ENCODE data around the gene AP3B2. TPM values are rescaled to one million over a fixed set of nuclear protein-coding genes. Genes with fewer than 3 reads are reported as not detected.

The AP3B2 gene
- total RNA-seq, 2 donors from 2014 or later = 0.51 TPM; not detected in 1

DNA sequence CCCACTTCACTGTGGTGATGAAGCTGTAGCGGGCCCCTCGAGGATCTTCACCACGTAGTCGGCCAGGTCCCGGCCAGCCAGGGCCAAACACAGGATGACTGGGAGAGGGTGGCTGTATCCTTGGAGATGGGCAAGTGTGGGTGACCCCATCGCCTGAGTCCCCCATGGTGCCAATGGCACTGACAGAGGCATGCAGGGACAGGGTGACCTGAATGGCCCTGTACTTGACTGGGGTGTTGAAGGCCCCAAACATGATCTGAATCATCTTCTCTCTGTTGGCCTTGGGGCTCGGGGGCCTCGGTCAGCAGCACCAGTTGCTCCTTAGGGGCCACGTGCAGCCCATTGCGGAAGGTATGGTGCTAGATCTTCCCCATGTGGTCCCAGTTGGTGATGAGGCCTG lies 17.1 kb upstream of the AP3B2 start:
- H3K27me3 ChIP-seq = no peaks in the 10 kb centered on the region
- H3K4me3 ChIP-seq = no peak overlapping the region
- H3K9me3 ChIP-seq = no peaks in the 10 kb centered on the region
- no peak for TF ChIP-seq CTCF (IDR thresholded peaks at IDR 0.05)
- no peaks in the 10 kb centered on the region for H3K36me3 ChIP-seq
- H3K4me1 ChIP-seq = no peaks in the 10 kb centered on the region
- no peak overlapping the region for H3K27ac ChIP-seq
- DNase-seq (ENCODE audit: low spot score) = no peak

DNA sequence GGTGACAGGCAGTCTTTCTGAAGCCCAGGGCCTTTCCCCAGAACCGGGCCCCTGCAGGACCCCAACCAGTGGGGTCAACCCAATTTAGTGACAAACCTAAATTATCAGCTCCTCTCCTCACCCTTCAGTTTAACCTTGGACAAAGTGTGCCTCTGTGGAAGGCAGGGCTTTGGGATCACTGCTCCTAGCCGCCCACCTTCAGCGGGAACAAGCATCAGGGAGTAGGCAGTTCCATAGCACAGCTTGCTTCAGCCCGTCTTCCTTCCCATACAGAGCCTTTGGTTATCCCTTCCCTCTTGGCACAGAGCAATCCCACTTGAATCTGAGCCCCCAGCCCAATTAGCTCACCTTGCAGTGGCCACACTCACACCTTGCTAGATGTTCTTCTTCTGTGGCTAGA lies 5.3 kb upstream of the AP3B2 start:
- no peak for DNase-seq (ENCODE audit: low spot score)
- no peak overlapping the region for H3K27ac ChIP-seq
- H3K27me3 ChIP-seq = no peaks in the 10 kb centered on the region
- no peaks in the 10 kb centered on the region for H3K36me3 ChIP-seq
- H3K4me3 ChIP-seq = no peak overlapping the region
- H3K4me1 ChIP-seq = peaks cover 0 to 5% of the 10 kb centered on the region in 2 donors
- no peaks in the 10 kb centered on the region for H3K9me3 ChIP-seq
- TF ChIP-seq CTCF (IDR thresholded peaks at IDR 0.05) = no peak

GRCh38 chr15:82714016-82714415 lies 4.3 kb upstream of the AP3B2 start:
- Histone ChIP-seq H3K9me3 (no peaks in the 10 kb centered on the region), H3K36me3 (no peaks in the 10 kb centered on the region), H3K27me3 (no peaks in the 10 kb centered on the region), H3K4me1 (peaks cover 0 to 12% of the 10 kb centered on the region in 2 donors), H3K27ac (no peak overlapping the region), H3K4me3 (no peak overlapping the region)
- TF ChIP-seq CTCF (IDR thresholded peaks at IDR 0.05) = no peak
- DNase-seq (ENCODE audit: low spot score) = no peak

DNA sequence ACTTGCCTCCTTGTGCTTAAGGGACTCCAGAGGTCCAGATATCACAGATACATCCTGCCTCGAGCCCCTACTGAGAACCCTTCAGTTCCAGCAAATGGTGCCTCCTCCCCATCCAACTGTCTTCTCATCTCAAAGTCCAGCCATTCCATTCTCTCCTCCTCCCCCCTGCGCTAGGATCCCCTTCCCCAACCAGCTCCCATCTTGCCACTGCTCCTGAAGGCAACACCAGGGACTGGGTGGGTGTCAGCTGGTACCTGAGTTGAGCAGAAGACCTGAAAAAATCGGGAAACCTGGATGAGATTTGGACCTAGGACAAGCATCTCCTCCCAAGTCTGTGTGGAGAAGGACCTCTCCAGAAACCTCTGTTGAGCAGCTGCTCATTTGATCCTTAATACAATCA lies 2.4 kb upstream of the AP3B2 start:
- H3K4me3 ChIP-seq = no peak overlapping the region
- peaks cover 0 to 14% of the 10 kb centered on the region in 2 donors for H3K4me1 ChIP-seq
- DNase-seq (ENCODE audit: low spot score) = no peak
- no peaks in the 10 kb centered on the region for H3K9me3 ChIP-seq
- no peaks in the 10 kb centered on the region for H3K27me3 ChIP-seq
- no peak overlapping the region for H3K27ac ChIP-seq
- H3K36me3 ChIP-seq = no peaks in the 10 kb centered on the region
- no peak for TF ChIP-seq CTCF (IDR thresholded peaks at IDR 0.05)

DNA sequence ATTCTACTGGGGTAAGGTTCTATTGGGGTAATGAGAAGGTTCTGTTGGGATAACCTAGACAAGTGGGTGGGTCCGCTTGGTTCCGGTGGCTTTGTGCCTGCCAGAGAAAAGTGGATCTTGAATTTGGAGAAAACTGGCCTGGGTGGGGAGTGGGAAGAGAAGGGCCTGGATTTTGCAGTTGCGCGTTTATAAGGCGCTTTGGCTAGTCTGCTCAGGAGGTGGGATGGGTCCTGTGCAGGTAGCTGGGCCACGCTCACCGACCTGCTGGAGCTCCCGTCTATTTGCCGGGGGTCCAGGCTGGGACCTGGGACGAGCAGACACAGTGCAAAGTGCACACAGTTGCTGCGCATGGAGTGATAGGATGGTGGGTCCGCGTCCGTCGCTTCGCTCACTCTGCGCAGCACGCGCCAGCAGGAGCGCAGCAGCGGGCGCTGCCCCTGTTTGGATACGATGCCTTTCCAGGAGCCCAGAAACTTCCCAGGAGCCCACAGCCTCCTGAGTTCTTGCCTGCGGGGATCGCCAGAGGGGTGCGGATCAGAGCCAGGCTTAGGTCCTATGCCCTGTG lies 1.3 kb upstream of the AP3B2 start:
- TF ChIP-seq CTCF (IDR thresholded peaks at IDR 0.05) = no peak
- no peak for DNase-seq (ENCODE audit: low spot score)
- peaks cover 0 to 14% of the 10 kb centered on the region in 2 donors for H3K4me1 ChIP-seq
- H3K4me3 ChIP-seq = no peak overlapping the region
- H3K27me3 ChIP-seq = no peaks in the 10 kb centered on the region
- H3K36me3 ChIP-seq = no peaks in the 10 kb centered on the region
- no peaks in the 10 kb centered on the region for H3K9me3 ChIP-seq
- no peak overlapping the region for H3K27ac ChIP-seq

- DNase-seq (ENCODE audit: low spot score) = no peak
- H3K36me3 ChIP-seq = no peaks in the 10 kb centered on the region
- H3K4me3 ChIP-seq = peak overlapping the region; percentile 48 to 69
- no peaks in the 10 kb centered on the region for H3K9me3 ChIP-seq
- TF ChIP-seq CTCF (IDR thresholded peaks at IDR 0.05) = no peak
- H3K4me1 ChIP-seq = peaks cover 0 to 14% of the 10 kb centered on the region in 2 donors
- no peaks in the 10 kb centered on the region for H3K27me3 ChIP-seq
- no peak overlapping the region for H3K27ac ChIP-seq
Measured at GRCh38 chr15:82710208-82710555, 507 bp upstream of the AP3B2 start.
